GM21576 (cell line): ENCODE measurements around the gene USP36.

Experiments
- ATAC-seq: cut with Tn5 transposase; IDR thresholded peaks from one replicate; pipeline ENCODE4 v1.9.1; 2021; ENCODE audit warnings: mild to moderate bottlenecking, moderate library complexity; ENCODE audit not compliant: unreplicated experiment

USP36 gene

DNA sequence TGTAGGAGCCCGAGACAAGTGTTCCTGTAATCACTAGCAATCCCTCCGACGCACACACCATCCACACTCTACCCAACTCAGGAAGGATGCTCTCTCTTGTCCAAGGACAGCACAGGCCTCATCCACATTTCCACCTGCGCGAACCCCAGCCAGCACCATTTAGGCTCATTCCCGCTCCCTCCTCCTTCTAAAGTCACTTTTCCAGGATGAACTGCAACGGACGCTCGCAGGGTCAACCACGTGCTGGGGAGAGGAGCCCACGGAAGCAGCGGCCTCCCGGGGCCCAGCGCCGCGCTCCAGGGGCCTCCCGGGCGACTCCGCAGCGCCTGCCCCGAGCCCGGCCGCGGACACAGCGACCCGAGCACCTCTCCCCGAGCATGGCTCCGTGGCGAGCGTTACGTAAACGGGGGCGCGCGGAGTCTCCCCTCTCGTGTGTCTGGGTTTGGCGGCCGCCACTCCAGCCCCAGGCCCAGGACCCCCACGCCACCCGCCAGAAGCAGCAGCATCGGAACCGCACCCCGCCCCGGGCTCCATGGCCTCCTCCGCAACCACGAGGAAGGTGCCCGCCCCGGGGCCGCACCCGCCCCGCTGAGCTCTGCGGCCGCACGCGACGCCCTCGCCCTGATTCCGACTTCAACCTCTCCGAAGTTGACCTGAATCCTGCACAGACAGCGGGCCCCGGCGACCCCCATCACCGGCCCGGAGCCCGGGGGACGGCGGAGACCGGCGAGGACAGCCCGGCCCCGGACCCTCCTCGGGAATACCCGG lies 668 bp downstream of the USP36 start:
- peak; percentile 8 for ATAC-seq

DNA sequence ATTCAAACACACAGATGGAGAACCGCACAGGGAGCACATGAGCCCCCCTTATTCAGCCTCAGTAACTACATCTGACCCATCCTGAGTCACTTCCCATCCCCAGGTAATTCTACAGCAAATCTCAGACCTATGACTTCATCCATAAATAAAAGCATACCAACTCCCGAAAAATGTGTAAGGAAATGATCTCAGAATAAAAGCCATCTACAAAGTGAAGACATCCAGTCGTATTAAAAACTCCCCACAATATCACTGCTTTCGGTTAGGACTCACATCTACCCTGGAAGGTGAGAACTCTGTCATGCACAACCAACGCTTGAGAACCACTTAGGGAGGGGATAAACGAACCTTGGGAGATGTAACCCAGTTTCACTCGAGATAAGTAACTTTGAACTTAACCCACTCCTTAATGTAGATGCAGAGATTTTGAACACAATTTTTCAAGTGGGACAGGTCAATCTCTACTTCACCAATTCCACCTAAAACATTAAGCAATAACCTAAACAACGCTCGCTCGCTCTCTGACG lies 1.3 kb downstream of the USP36 start:
- ATAC-seq = no peak

DNA sequence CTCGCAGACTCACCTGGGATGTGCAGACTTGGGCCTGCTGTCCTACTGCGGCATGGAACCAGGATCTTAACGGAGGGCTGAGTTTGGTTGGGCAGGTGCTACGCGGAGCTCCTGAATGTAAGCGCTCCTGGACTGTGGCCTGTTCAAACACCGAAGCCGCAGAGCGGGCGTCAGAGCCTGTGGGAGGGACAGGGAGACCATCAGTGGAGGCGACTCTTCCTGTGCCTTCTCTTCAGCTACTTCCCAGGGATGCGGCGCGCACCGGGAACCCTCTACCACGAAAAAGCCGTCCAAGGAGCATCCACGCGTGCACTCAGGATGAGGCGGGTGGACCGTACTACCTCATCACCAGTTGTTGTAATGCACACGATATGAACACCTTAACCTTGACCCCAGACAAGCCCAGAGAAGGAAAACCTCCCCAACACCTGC lies 2.0 kb downstream of the USP36 start:
- ATAC-seq = no peak

DNA sequence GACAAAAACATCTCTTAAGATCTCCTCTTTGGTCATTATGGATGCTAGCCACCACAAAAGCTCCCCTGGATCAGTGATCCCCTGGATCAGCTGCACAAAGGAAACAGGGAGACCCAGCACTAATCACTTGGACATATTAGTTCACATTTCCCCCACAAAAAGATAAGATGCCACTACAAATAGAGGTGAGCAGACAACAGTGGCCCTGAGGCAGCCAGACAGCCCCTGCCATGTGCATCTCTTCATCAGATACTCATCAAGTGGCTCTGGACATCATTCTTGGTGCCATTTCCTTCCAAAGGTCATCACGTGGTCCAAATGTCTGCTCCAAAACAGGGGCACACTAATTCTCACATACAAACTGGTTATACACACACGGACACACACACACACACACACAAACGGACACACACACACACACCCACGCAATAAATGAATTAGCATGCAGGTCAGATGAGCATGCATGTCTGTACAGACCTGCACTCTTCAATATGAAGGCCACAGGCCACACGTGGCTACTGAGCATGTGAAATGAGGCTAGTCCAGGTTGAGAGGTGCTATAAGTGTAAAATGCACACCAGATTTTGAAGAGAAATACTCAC lies 4.1 kb downstream of the USP36 start:
- ATAC-seq = no peak

DNA sequence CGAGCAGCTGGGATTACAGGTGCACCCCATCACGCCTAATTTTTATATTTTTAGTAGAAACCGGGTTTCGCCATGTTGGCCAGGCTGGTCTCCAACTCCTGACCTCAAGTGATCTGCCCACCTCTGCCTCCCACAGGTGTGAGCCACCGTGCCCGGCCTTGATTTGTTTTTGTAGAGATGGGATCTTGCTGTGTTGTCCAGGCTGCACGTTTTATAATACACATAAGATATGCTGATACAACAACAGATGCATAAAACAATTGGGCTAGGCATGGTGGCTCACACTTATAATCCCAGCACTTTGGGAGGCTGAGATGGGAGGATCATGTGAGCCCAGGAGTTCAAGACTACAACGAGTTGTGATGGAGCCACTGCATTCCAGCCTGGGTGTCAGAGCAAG lies 6.0 kb downstream of the USP36 start:
- ATAC-seq = no peak

DNA sequence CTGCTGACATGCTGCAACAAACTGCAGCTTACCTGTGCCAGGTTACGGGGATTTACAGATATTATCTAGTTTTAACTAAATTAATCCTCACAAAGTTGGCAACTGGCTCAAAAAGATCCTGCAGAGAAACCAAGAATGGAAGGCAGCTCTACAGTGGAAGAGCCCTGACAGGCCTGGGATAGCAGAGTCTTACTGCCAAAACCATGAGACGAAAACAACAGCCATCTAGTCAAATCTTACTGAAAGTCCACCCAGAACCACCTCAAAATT lies 8.1 kb downstream of the USP36 start:
- no peak for ATAC-seq

DNA sequence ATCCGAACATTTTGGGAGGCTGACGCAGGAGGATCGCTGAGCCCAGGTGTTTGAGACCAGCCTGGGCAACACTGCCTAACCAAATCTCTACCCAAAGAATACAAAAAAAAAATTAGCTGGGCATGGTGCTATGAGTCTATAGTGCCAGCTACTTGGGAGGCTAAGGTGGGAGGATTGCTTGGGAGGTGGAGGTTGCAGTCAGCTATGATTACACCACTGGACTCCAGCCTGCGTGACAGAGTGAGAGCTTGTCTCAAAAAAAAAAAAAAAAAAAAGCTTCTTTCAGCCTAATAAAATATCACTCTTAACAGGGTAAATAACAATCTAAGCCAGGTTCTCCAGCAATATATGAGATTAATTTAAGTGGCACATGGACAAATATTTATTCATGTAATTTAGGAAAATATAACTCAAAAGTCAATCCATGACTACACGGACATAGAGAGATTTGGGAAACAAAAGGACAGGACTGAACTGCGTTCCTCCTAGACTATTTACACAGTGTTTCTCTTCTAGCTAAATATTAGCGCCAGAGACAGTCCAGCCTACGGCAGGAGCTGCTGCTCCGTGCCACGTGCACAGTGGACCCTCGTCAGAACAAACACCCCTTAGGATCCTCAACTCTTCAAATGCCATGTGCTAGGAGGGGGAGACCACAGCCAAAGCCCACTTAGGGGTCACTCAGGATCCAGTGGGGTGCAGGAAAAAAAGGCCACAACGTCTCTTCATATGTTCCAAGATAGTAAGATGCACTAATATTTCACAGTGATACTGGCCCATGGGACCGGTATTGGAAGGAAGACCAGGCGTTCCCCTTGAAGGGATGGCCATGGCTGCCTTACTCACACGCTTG lies 8.7 kb downstream of the USP36 start:
- ATAC-seq = no peak

DNA sequence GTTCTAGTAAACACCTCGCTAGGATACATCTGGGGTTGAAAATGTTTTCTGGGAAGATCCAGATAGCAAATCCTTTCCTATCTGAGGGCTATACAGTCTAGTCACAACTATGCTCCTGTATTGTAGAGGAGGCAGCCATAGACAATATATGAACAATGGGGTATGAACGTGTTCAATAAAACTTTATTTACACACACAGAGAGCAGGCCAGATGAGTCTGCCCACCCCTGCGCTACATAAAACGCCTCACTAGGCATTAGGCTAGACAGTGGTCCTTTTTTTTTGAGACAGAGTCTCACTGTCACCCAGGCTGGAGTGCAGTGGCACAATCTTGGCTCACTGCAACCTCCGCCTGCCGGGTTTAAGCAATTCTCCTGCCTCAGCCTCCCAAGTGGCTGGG lies 11.1 kb downstream of the USP36 start:
- no peak for ATAC-seq

DNA sequence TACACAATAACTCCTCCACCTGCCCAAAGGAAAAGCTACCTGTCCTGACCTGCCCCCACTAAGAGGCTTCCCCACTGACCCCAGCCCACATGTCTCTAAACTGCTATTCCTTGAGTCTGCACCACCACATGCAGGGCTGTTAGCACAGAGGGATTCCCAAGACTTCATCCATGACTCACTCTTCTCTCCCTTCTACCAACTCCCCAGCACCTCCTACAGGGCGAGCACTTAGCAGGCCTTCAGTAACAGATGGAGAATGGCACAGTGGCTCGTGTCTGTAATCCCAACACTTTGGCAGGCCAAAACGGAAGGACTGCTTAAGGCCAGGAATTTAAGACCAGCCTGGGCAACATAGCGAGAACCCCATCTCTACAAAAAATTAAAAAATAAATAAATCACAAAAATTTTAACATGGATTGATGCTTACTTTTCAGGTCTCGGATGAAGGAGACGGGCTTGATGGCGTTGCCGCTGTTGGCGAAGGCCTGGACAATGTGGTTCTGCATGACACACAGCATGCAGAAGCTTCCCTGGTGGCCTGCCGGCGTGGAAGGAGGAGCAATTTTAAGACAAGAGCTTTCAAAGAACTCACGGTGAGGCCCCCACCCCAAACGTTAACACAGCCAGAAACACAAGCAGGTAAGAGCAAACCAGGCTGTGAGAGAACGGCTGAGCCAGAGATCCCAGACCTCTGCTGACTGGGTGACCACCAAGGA lies 12.0 kb downstream of the USP36 start:
- no peak for ATAC-seq

DNA sequence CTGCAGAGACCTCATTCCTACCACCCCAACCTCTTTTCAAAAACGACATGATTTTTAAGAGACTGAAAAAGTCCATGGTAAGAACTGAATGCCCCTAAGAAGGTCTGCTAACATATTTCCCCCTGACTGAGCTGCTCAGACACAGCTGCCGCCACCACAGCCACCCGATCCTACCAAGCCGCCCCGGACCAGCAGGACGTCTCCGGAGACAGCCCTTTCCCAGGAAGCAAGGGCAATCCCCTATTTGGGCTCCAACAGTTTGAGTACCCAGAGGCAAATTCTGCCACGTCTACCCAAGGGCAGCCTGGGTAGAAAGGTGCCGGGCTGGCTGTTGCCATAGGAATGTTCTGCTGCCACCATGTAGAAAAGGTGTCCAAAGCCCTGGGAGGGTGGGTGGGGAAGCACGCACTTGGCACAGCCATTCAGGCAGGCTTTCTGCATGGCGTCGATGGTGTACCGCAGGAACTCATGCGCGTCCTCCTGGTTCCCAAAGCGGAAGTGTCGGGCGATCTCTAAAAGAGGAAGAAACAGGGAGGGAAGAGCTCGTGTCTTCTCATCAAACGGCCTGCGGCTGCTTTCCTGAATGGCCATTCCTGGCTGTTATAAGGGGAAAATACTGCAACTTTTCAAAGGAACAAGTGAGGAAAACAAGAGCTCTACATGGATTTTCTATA lies 13.6 kb downstream of the USP36 start:
- no peak for ATAC-seq

DNA sequence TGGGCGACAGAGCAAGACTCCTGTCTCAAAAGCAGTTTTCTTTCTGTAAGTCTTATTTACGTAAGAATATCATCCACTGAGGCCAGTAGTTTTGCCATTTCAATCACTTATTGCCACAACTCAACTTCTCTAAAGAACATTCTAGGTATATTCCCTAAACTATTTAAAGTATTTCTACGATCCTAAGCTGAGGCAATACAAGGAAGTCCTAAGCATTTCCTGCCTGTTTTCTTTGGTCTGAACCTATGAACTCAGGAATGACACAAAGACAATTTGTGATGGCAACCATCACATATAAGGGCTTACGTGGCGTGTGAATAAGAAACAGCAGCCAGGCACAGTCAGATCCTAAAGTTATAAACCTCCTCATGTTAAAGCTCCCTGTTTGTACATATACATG lies 14.2 kb downstream of the USP36 start:
- ATAC-seq = no peak

DNA sequence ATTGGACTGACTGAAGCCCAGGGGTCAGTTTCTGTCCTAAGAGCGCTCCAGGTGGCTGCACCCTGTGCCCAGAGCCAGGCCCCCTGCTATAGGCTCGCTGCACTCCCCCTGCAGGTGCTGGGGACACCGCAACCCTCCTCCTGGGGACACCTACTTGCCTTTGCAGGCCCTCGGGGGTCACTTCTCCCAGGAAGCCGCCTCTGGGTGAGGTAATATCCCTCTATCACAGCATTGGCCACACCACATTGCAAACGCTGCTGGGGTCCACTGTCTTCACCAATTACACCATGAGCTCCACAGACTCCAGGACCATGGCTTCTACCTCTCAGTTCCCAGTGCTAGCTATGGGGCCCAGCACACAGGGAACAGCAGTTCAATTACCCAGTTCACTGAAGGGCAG lies 14.9 kb downstream of the USP36 start:
- ATAC-seq = no peak

DNA sequence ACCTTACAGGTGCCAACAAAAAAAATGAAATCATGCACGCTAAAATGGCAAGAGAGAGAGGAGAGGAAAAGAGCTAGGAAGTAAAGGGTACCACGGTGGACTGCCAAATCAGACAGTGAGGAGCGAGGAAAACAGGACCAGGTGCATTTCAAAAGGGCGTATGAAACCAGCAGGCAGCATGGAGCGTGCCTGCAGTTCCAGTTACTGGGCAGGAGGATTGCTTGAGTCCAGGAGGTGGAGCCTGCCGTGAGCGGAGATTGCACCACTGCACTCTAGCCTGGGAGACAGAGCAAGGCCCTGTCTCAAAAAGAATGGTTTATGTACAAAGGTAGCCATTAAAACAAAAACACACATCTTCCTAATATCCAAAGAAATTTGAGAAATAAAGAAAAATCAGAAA lies 16.4 kb downstream of the USP36 start:
- no peak for ATAC-seq

DNA sequence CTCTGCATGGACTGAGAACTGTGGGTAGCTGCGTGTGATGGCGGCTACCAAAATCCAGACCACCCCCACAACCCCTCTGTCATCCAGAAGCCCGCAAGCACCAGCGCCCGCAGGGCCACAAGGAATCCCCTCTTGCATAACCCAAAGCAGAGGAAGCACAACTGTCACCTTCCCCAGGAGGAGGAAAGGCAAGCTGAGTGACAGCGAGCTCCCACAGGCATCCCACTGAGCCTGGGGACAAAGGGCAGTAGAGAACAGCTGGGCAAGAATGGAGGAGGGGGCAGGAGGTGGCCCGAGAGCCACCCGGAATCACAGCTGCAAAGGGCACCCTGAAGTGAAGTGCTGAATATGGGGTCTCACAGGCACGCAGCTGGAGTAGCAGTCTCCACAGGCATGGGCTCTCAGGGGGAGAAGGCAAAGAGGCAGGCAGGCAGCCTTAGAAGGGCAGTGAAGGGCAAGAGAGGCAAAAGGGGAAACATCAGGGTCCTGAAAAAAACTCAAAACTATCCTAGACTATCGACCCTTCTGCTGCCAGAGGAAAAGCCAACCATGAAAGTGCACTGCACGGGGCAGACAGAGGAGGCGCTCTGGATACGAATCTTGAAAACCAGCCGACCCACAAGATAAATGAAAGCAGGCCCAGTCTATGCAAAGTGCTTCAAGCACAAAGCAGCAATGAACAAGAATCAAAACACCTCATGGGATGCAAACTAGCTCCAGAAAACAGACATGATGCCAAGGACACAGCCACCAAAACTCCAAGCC lies 17.1 kb downstream of the USP36 start:
- ATAC-seq = no peak

DNA sequence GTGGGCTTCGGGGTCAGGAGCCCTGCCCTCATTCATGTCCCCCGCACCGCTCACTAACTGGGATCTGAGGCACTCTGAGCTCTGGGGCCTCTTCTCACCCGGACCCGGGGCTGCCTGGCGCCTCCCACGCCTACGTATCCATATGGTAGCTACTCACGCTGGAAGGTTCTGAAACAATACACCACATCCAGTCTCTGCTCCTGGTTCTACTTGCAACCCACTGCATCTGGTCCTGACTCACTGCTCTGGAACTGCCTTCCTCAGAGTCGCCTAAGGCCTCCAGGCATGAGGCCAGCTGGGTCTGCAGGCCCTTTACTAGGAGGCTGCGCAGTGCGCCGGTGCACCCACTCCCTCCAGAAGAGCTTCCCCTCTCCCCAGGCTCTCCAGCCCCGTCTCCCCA lies 18.1 kb downstream of the USP36 start:
- no peak for ATAC-seq

DNA sequence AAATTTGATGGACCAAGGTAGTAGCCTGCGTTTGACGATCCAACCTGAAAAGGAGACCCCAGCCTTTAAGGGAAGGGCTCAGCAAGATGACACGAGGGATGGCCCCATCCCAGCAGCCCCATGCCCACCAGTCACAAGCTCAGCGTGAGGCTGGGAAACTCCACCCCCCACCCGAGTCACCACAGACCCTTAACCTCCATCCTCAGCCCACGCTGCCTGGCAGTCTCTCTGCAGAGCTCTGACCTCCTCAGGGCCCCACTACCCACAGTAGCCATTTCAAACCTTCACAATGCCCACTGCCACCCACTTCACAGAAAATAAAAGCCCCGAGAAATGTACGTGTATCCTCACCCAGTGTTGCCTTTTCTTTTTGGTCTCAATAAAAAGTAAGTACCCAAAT lies 18.7 kb downstream of the USP36 start:
- no peak for ATAC-seq

DNA sequence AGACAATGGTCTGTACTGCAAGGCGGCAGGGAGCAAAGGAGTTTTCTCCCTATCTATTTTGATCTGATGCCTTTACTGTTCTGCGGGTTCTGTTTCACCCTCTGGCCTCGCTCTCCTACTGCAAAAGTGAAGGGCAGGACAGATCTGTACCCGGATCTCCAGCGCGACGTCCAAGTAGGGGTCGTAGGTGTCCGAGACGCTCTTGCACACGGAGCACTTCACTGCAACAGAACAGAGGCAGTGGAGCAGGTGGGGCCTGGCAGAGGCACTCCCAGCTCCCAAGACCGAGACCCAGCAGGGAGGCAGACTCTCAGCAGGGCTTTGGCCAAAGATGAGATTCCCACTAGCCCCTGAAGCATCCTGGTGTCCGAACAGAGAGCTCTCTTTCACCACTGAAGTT lies 19.8 kb downstream of the USP36 start:
- ATAC-seq = no peak

DNA sequence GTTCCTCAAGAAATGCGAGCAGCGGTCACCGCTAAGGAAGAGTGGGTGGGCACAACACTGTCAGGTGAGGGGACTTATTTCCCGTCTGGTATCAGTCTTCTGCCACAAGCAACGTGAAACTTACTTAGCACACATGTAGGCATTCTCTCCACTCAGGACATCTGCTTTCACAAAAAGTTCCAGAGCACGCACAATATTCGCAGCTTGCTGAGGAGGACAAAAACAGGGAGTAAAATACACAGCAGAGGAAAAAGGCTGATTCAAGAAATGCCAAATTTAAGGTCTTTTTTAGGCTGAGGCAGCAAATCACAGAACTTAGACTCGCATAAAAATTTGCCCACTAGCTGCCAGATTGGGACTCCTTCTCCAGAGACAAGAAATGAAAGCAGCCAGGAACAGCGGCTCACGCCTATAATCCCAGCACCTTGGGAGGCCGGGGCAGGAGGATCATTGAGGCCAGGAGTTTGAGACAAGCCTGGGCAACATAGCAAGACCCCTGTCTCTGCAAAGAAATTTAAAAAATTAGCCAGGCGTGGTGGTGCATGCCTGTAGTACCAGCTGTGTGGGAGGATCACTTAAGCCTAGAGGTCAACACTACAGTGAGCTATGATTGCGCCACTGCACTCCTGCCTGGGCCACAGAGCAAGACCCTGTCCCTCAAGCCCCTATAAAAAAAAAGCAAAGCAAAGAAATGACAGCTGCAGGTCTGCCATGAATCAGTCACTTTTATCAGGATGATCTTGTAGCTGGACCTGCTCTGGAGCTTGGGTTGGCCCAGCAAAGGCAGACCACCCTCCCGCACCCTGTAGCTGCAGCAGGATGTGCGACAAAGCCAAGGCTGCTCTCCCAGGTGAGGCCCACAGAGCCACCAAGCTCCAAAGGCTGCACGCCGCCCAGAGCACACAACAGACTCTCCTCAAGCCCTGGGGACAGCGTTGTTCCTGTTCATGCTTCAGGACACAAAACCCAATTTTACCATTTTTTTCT lies 20.5 kb downstream of the USP36 start:
- ATAC-seq = no peak

DNA sequence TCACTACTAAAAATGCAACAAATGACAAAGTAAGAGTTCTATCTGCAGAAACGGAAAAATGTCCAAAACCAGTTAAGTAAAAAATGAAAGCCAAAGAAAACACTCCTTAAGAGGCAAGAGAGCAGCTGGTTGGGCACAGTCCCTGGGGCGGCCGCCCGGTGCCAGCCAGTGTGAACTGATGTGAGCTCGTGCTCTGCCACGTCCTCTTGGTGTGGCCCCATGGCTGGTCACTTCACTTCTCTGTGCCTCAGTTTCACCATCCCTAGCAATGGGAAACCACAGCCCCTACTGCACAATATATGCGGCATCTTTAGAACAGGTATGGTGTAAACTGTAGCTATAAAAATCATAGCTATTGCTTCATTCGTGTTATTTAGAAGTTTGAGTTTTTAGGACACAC lies 21.2 kb downstream of the USP36 start:
- no peak for ATAC-seq
